GM12878 (cell line): Measurements from ENCODE around the gene CBX7. TPM values are rescaled to one million over a fixed set of nuclear protein-coding genes. Genes with fewer than 3 reads are reported as not detected.

Experiments used
- ATAC-seq: fragments of 200-7000 bp; cut with Tn5 transposase; 3 replicates; pipeline ENCODE4 v1.9.1; 2020; ENCODE audit warnings: mild to moderate bottlenecking, moderate library complexity
- Bru-seq: library from RNA; stranded (reverse); fragments of 400-500 nt; gene quantifications from one replicate; lab custom pipeline; 2021; lab: Mats Ljungman, UMichigan
- BruChase-seq, 2 experiments: library from RNA; stranded (reverse); fragments of 400-500 nt; gene quantifications; one replicate each; lab custom pipeline; 2021; lab: Mats Ljungman, UMichigan
- BruUV-seq: library from RNA; stranded (reverse); fragments of 400-500 nt; replicated peaks from 2 replicates; lab custom pipeline; 2021; lab: Mats Ljungman, UMichigan
- CTCF ChIA-PET: fragments of 300-600 bp; sonication (Branson Sonifier 250); formaldehyde crosslinking; extraction: SDS; loops from one replicate; lab custom pipeline; 2021; ENCODE audit warnings: inconsistent platforms; lab: Yijun Ruan, JAX
- POLR2A ChIA-PET: fragments of 350-600 bp; formaldehyde crosslinking; extraction: SDS; loops from one replicate; lab custom pipeline; 2021; ENCODE audit warnings: inconsistent platforms; lab: Charles Lee
- RAD21 ChIA-PET: fragments of 300-600 bp; sonication (Branson Sonifier 250); formaldehyde crosslinking; loops from one replicate; lab custom pipeline; 2023; ENCODE audit warnings: antibody characterized with exemption; ENCODE audit not compliant: unreplicated experiment; lab: Charles Lee
- SMC1A ChIA-PET: fragments of 300-600 bp; sonication (Branson Sonifier 250); formaldehyde crosslinking; loops from one replicate; lab custom pipeline; 2023; ENCODE audit not compliant: unreplicated experiment, uncharacterized antibody; lab: Charles Lee
- DNase-seq: peaks from one replicate; pipeline ENCODE4 v3.0.0-alpha.2; 2011; ENCODE audit warnings: low read depth, low spot score
- FAIRE-seq: peaks from 3 replicates; lab custom pipeline; 2011; peaks lifted over from hg19 to GRCh38; lab: Jason Lieb, UNC
- H2AFZ ChIP-seq: 2 replicates; pipeline ENCODE4 v1.6.0; 2011; ENCODE audit warnings: low read depth, low read length, control low read depth; ENCODE audit not compliant: control insufficient read depth
- H3K27ac ChIP-seq: 2 replicates; pipeline ENCODE4 v1.5.1; 2011; ENCODE audit warnings: control low read depth; ENCODE audit not compliant: control insufficient read depth, insufficient read depth
- H3K27me3 ChIP-seq, 2 experiments: replicated peaks in 1 of 2; 2 replicates each; pipeline versions ENCODE4 v1.6.0 to v1.6.1; 2011; ENCODE audit warnings: low read length in 1 of 2; ENCODE audit not compliant: control insufficient read depth in 2 of 2, insufficient read depth in 2 of 2
- H3K36me3 ChIP-seq, 2 experiments: 2 replicates each; pipeline ENCODE4 v1.5.1; 2011; ENCODE audit warnings: low read length in 1 of 2; ENCODE audit not compliant: control insufficient read depth in 2 of 2, insufficient read depth in 2 of 2
- H3K4me1 ChIP-seq: 2 replicates; pipeline ENCODE4 v1.6.1; 2011; ENCODE audit warnings: mild to moderate bottlenecking, low read length, moderate library complexity, mixed read lengths; ENCODE audit not compliant: control insufficient read depth, insufficient read depth
- H3K4me2 ChIP-seq: 2 replicates; pipeline ENCODE4 v1.6.0; 2011; ENCODE audit warnings: control low read depth; ENCODE audit not compliant: control insufficient read depth, insufficient read depth
- H3K4me3 ChIP-seq: fragments of 200-600 bp; sonication (generic); 2 replicates; pipeline ENCODE4 v1.5.1; 2016
- H3K79me2 ChIP-seq: 2 replicates; pipeline ENCODE4 v1.6.0; 2011; ENCODE audit warnings: low read length; ENCODE audit not compliant: control insufficient read depth, insufficient read depth
- H3K9ac ChIP-seq: 2 replicates; pipeline ENCODE4 v1.8.0; 2011; ENCODE audit warnings: low read length, control low read depth, mixed read lengths; ENCODE audit not compliant: control insufficient read depth, insufficient read depth
- H3K9me3 ChIP-seq: replicated peaks from 3 replicates; pipeline ENCODE4 v1.5.1; 2011; ENCODE audit warnings: mild to moderate bottlenecking, low read length; ENCODE audit not compliant: control insufficient read depth, insufficient read depth
- H4K20me1 ChIP-seq: 2 replicates; pipeline ENCODE4 v1.6.0; 2011; ENCODE audit not compliant: control insufficient read depth, insufficient read depth
- CHD2 ChIP-seq: IDR thresholded peaks from 2 replicates; pipeline ENCODE4 v1.6.1; 2011; ENCODE audit warnings: low read depth, low read length, improper control_type of control experiment, borderline replicate concordance
- CREB1 ChIP-seq: IDR thresholded peaks from 2 replicates; pipeline ENCODE4 v1.6.1; 2012; ENCODE audit warnings: low read depth, mild to moderate bottlenecking, inconsistent platforms
- ELK1 ChIP-seq: IDR thresholded peaks from 2 replicates; pipeline ENCODE4 v1.6.1; 2012; ENCODE audit warnings: low read depth, low read length, improper control_type of control experiment
- GATAD2B ChIP-seq: fragments of 450-650 bp; conservative IDR thresholded peaks from 2 replicates; pipeline ENCODE4 v1.6.1; 2017; ENCODE audit warnings: low read depth, mild to moderate bottlenecking, moderate library complexity
- HDGF ChIP-seq: fragments of 450-650 bp; IDR thresholded peaks from 2 replicates; pipeline ENCODE4 v1.6.1; 2016; ENCODE audit warnings: antibody characterized with exemption
- MLLT1 ChIP-seq: fragments of 450-650 bp; IDR thresholded peaks from 2 replicates; pipeline ENCODE4 v1.6.1; 2016; ENCODE audit warnings: mild to moderate bottlenecking
- NBN ChIP-seq: fragments of 450-650 bp; IDR thresholded peaks from 2 replicates; pipeline ENCODE4 v1.6.1; 2016
- NR2C1 ChIP-seq: fragments of 450-650 bp; IDR thresholded peaks from 2 replicates; pipeline ENCODE4 v1.6.1; 2017; ENCODE audit warnings: antibody characterized with exemption, mild to moderate bottlenecking, moderate library complexity
- POLR2AphosphoS5 ChIP-seq: IDR thresholded peaks from 2 replicates; pipeline ENCODE4 v1.6.1; 2011; ENCODE audit warnings: mild to moderate bottlenecking, low read length, inconsistent platforms
- RCOR1 ChIP-seq: conservative IDR thresholded peaks from 2 replicates; pipeline ENCODE4 v1.6.1; 2012; ENCODE audit warnings: low read depth, low read length, improper control_type of control experiment
- SREBF2 ChIP-seq: IDR thresholded peaks from 2 replicates; pipeline ENCODE4 v1.6.1; 2012; ENCODE audit warnings: mild to moderate bottlenecking, low read length
- ZNF687 ChIP-seq: fragments of 450-650 bp; IDR thresholded peaks from 2 replicates; pipeline ENCODE4 v1.6.1; 2017; ENCODE audit warnings: mild to moderate bottlenecking, moderate library complexity
- WGBS: methylation state at CpG from one replicate; pipeline ENCODE4 v1.1.6; 2016; ENCODE audit warnings: low lambda C conversion rate; ENCODE audit not compliant: insufficient replicate concordance, insufficient coverage; ENCODE audit errors: missing lambda C conversion rate; 5-methylcytosine and 5-hydroxymethylcytosine counted together
- in situ Hi-C: fragments of 300-500 bp; cut with MboI; formaldehyde crosslinking; loops from 9 replicates; pipeline ENCODE4 v1.14.3; 2018; ENCODE audit warnings: mixed read lengths
- intact Hi-C: fragments of 100-400 bp; cut with micrococcal nuclease; formaldehyde crosslinking; loops from one replicate; pipeline ENCODE4 v1.14.2; 2022; ENCODE audit not compliant: unreplicated experiment
- long read RNA-seq, 2 experiments: library from polyadenylated mRNA; unstranded; transcript quantifications; one replicate each; pipeline ENCODE4 v2.0.0, GENCODE V29; 2019 to 2020
- polyA minus RNA-seq, 3 experiments: library from RNA; depleted of rRNA, polyadenylated mRNA; stranded (reverse); fragments of >200 nt; gene quantifications; 2 replicates each; pipeline ENCODE4 v1.2.3, GENCODE V29; 2011
- polyA plus RNA-seq, 11 experiments: library from polyadenylated mRNA; depleted of rRNA in 4 of 11; unstranded in 6 of 11; stranded (reverse) in 5 of 11; fragments of >200 nt; fragmentation: Nextera tagmentation in 4 of 11; fragmentation: Illumina TruSeq in 1 of 11; extraction: Ambion mirVana in 4 of 11; extraction: Trizol in 1 of 11; gene quantifications; 1 replicate in 1 of 11; 2 replicates in 10 of 11; pipeline versions ENCODE4 v1.2.1 to v1.2.3, GENCODE V29; 2011 to 2016; ENCODE audit warnings: inconsistent platforms in 2 of 11, missing spikeins in 2 of 11, low read depth in 1 of 11
- total RNA-seq, 4 experiments: library from RNA; depleted of rRNA in 3 of 4; stranded (reverse); fragments of >200 nt in 3 of 4; fragmentation: Illumina TruSeq in 1 of 4; extraction: Trizol in 1 of 4; gene quantifications; 2 replicates each; pipeline versions ENCODE4 v1.2.1 to v1.2.3, GENCODE V29; 2013 to 2021

CBX7 gene
- total RNA-seq (2013; cell fraction: nucleolus; rRNA removed), result 41.7 and 53.2 TPM in 2 replicates
- total RNA-seq (2014; rRNA removed), result 6.0 and 7.1 TPM in 2 replicates
- total RNA-seq (2014; rRNA removed; fragmentation: Illumina TruSeq; extraction: Trizol), result 4.0 and 4.7 TPM in 2 replicates
- total RNA-seq (2021), result 13.5 and 13.6 TPM in 2 replicates
- polyA plus RNA-seq (2011; ENCODE audit: low read depth), result 8.1 TPM
- 9.7 and 15.2 TPM in 2 replicates for polyA plus RNA-seq (2011; rRNA removed)
- polyA plus RNA-seq (2011; cell fraction: cytosol; rRNA removed), result 16.7 and 22.1 TPM in 2 replicates
- polyA plus RNA-seq (2011; cell fraction: nucleus; rRNA removed), result 40.9 and 48.3 TPM in 2 replicates
- polyA plus RNA-seq (2012), result 18.0 and 19.0 TPM in 2 replicates
- 4.7 and 7.6 TPM in 2 replicates for polyA plus RNA-seq (2014; fragmentation: Illumina TruSeq; extraction: Trizol)
- under 1 TPM; 0.18 to 0.64 TPM for polyA plus RNA-seq (2014; fragmentation: Nextera tagmentation; extraction: Ambion mirVana)
- 13.9 and 17.2 TPM in 2 replicates for polyA plus RNA-seq (2014; rRNA removed)
- 1 to 10 TPM; 2.7 to 5.1 TPM for polyA plus RNA-seq (2016; fragmentation: Nextera tagmentation; extraction: Ambion mirVana)
- 11.4 and 20.2 TPM in 2 replicates for polyA minus RNA-seq (2011; rRNA and poly(A)+ RNA removed)
- 7.2 and 7.4 TPM in 2 replicates for polyA minus RNA-seq (2011; cell fraction: cytosol; rRNA and poly(A)+ RNA removed)
- polyA minus RNA-seq (2011; cell fraction: nucleus; rRNA and poly(A)+ RNA removed), result 11.5 and 21.8 TPM in 2 replicates
- Bru-seq, nascent RNA, result percentile 78 among the genes with signal in this experiment
- percentile 78 among the genes with signal in this experiment for BruChase-seq, experiment 1, labeled RNA remaining after a 6-hour chase
- BruChase-seq, experiment 2, labeled RNA remaining after a 2-hour chase, result percentile 84 among the genes with signal in this experiment
- long read RNA-seq, experiment 1, result 0 reads
- long read RNA-seq, experiment 2, partial matches to known transcripts, result 0 of 3 reads
- long read RNA-seq, experiment 2, other reads (novel, unspliced or antisense), result 3 of 3 reads

GRCh38 chr22:39152511-39153219 is at the start of gene CBX7:
TSS of gene CBX7 (minus strand) at chr22:39152680. CDS start at chr22:39152444, 236 bp downstream.
- WGBS, result 1% methylated on average over 22 of the region's 98 CpGs
- POLR2A ChIA-PET, result interaction anchor here (1.6 to 2.8 kb wide), 2 partner anchors 39 to 166 kb away, joined by 3 to 21 read pairs; partner anchors contain the start of gene RPL3
- Histone ChIP-seq H2AFZ (peak within 1 kb of the TSS; percentile 88), H3K4me2 (peak within 1 kb of the TSS; percentile 97), H3K4me3 (peak within 1 kb of the TSS; percentile 80), H4K20me1 (no peaks in the 10 kb centered on the region), H3K27ac (peak within 1 kb of the TSS; percentile 73), H3K27me3 (peaks cover 3 to 12% of the 10 kb centered on the region in 2 experiments), H3K36me3 (no peaks in the 10 kb centered on the region; a peak in 1 of 4 replicates), H3K4me1 (peaks cover 41% of the 10 kb centered on the region), H3K79me2 (peaks cover 36% of the 10 kb centered on the region), H3K9ac (peak within 1 kb of the TSS; percentile 82), H3K9me3 (no peaks in the 10 kb centered on the region)
- DNase-seq, result peak; percentile 46
- peak; percentile 79 for ATAC-seq
- RAD21 ChIA-PET, result interaction anchor here (0.6 to 6.4 kb wide), 8 partner anchors 10 to 376 kb away, joined by 3 to 32 read pairs (median 4); partner anchors contain the start of genes APOBEC3B, APOBEC3H, CBX6 and RPL3
- BruUV-seq, result no TSS peak
- in situ Hi-C loops, result loop anchor here (25.0 kb wide), 1 partner anchor 360 kb away; the partner anchor contains the start of genes ATF4 and MIEF1
- no peak for FAIRE-seq
- CTCF ChIA-PET, result interaction anchor here (1.3 to 2.6 kb wide), 2 partner anchors 191 to 282 kb away, joined by 3 to 10 read pairs; no protein-coding TSS in a partner anchor
- intact Hi-C loops, result loop anchor here (5.0 kb wide), 2 partner anchors 165 to 280 kb away; partner anchors contain the start of genes CBX6 and RPL3
- SMC1A ChIA-PET, result interaction anchor here (1.4 kb wide), 1 partner anchor 166 kb away, joined by 4 read pairs; no protein-coding TSS in a partner anchor
- TF ChIP-seq MLLT1, result no peak
- 0 out of 2 replicates have a peak, but pooled peaks have one; percentile 35 for TF ChIP-seq HDGF
- peak; percentile 29; the same call in 1 of the 2 replicates for TF ChIP-seq SREBF2
- peak; percentile 52; the same call in 1 of the 2 replicates for TF ChIP-seq CREB1
- TF ChIP-seq NBN, result peak; percentile 61
- TF ChIP-seq ELK1, result no peak
- peak; percentile 48 for TF ChIP-seq ZNF687
- no peak for TF ChIP-seq RCOR1
- peak; percentile 51; the same call in 1 of the 2 replicates for TF ChIP-seq NR2C1
- TF ChIP-seq CHD2, result peak; percentile 42; the same call in 1 of the 2 replicates
- TF ChIP-seq GATAD2B, result 0 out of 2 replicates have a peak, but pooled peaks have one; percentile 37
- peak; percentile 48; the same call in 1 of the 2 replicates for TF ChIP-seq POLR2AphosphoS5
